K562 (cell line): ENCODE measurements around the gene ATG13. TPM values are rescaled to one million over a fixed set of nuclear protein-coding genes. Genes with fewer than 3 reads are reported as not detected.
A peak's percentile ranks its signal among the peaks of the same experiment; 100 is the strongest.

Experiments
- BMI1 ChIP-seq: fragments of 150-350 bp; IDR thresholded peaks from 2 replicates; pipeline ENCODE4 v1.6.1; 2014; ENCODE audit warnings: low read length
- BRD9 ChIP-seq: fragments of 450-650 bp; IDR thresholded peaks from 2 replicates; pipeline ENCODE4 v1.6.1; 2018; ENCODE audit warnings: low read depth; ENCODE audit not compliant: partially characterized antibody
- CBFA2T2 ChIP-seq: fragments of 450-650 bp; conservative IDR thresholded peaks from 2 replicates; pipeline ENCODE4 v1.6.1; 2017; ENCODE audit warnings: mild to moderate bottlenecking
- CLOCK ChIP-seq: fragments of 250-450 bp; sonication (Bioruptor Pico); IDR thresholded peaks from 2 replicates; pipeline ENCODE4 v1.4.0; 2020; ENCODE audit warnings: mild to moderate bottlenecking, moderate library complexity, borderline replicate concordance
- FOXA1 ChIP-seq: fragments of 450-650 bp; IDR thresholded peaks from 2 replicates; pipeline ENCODE4 v1.6.1; 2016; ENCODE audit warnings: mild to moderate bottlenecking, borderline replicate concordance
- JUND ChIP-seq, 2 experiments: IDR thresholded peaks; 2 replicates in 1 of 2; 3 replicates in 1 of 2; pipeline ENCODE4 v1.6.1; 2011; ENCODE audit warnings: borderline replicate concordance in 2 of 2, low read depth in 2 of 2, low read length in 2 of 2, improper control_type of control experiment in 1 of 2, missing biosample characterization in 1 of 2, missing genetic modification characterization in 1 of 2, missing genetic modification reagents in 1 of 2
- MAFG ChIP-seq: fragments of 450-650 bp; conservative IDR thresholded peaks from 2 replicates; pipeline ENCODE4 v1.6.1; 2016; ENCODE audit warnings: missing genetic modification characterization, missing compliant biosample characterization
- NBN ChIP-seq: fragments of 450-650 bp; IDR thresholded peaks from 2 replicates; pipeline ENCODE4 v1.6.1; 2016; ENCODE audit warnings: low read depth, mild to moderate bottlenecking
- PCBP1 ChIP-seq: fragments of 200-400 bp; formaldehyde crosslinking; IDR thresholded peaks from 2 replicates; pipeline ENCODE4 v1.6.1; 2018; ENCODE audit warnings: mild to moderate bottlenecking, low read depth, low read length; ENCODE audit not compliant: poor library complexity, severe bottlenecking
- SIX5 ChIP-seq, 2 experiments: IDR thresholded peaks; 2 replicates each; pipeline ENCODE4 v1.6.1; 2011; ENCODE audit warnings: low read length in 2 of 2, borderline replicate concordance in 1 of 2, low read depth in 1 of 2, mild to moderate bottlenecking in 1 of 2, moderate library complexity in 1 of 2; ENCODE audit not compliant: insufficient read depth in 1 of 2
- SLC30A9 ChIP-seq: fragments of 250-450 bp; sonication (Bioruptor Pico); IDR thresholded peaks from 2 replicates; pipeline ENCODE4 v1.8.0; 2022; ENCODE audit warnings: mild to moderate bottlenecking, moderate library complexity
- ZBTB5 ChIP-seq: fragments of 450-650 bp; IDR thresholded peaks from 2 replicates; pipeline ENCODE4 v1.6.1; 2017; ENCODE audit warnings: antibody characterized with exemption
- ZC3H11A ChIP-seq: IDR thresholded peaks from 2 replicates; pipeline ENCODE4 v1.6.1; 2012; ENCODE audit warnings: low read depth, low read length, improper control_type of control experiment
- ZC3H8 ChIP-seq: fragments of 450-650 bp; IDR thresholded peaks from 2 replicates; pipeline ENCODE4 v1.6.1; 2017
- ZNF511 ChIP-seq: sonication (generic); formaldehyde crosslinking; IDR thresholded peaks from 2 replicates; pipeline ENCODE4 v1.8.0; 2022; ENCODE audit warnings: mild to moderate bottlenecking, missing genetic modification reagents
- ZNF699 ChIP-seq: fragments of 250-450 bp; sonication (Bioruptor Pico); IDR thresholded peaks from 2 replicates; pipeline ENCODE4 v1.8.0; 2021; ENCODE audit warnings: mild to moderate bottlenecking, moderate library complexity; ENCODE audit not compliant: insufficient replicate concordance
- ZNF77 ChIP-seq: fragments of 250-450 bp; sonication (Bioruptor Pico); IDR thresholded peaks from 2 replicates; pipeline ENCODE4 v1.5.0; 2020
- polyA plus RNA-seq, 8 experiments: library from polyadenylated mRNA; depleted of rRNA in 4 of 8; stranded (reverse) in 5 of 8; unstranded in 3 of 8; fragments of >200 nt; fragmentation: Nextera tagmentation in 2 of 8; fragmentation: Illumina TruSeq in 1 of 8; extraction: Ambion mirVana in 2 of 8; extraction: Trizol in 1 of 8; gene quantifications; 2 replicates each; pipeline versions ENCODE4 v1.2.1 to v1.2.3, GENCODE V29; 2011 to 2014; ENCODE audit warnings: inconsistent platforms in 1 of 8, missing spikeins in 1 of 8
- total RNA-seq, 7 experiments: library from RNA; depleted of rRNA in 6 of 7; stranded (reverse); fragments of >200 nt in 6 of 7; fragmentation: Illumina TruSeq in 2 of 7; extraction: Trizol in 2 of 7; gene quantifications; 2 replicates each; pipeline versions ENCODE4 v1.2.1 to v1.2.3, GENCODE V29; 2011 to 2021; ENCODE audit warnings: low replicate concordance in 1 of 7
- TF ChIP-seq, protein P1 (sequence below): fragments of 450-650 bp; IDR thresholded peaks from 2 replicates; pipeline ENCODE4 v1.6.1; 2016; ENCODE audit warnings: antibody characterized with exemption
- TF ChIP-seq, protein P2 (sequence below), 2 experiments: fragments of 450-650 bp in 1 of 2; sonication (generic) in 1 of 2; formaldehyde crosslinking in 1 of 2; IDR thresholded peaks in 1 of 2; conservative IDR thresholded peaks in 1 of 2; 2 replicates each; pipeline versions ENCODE4 v1.6.1 to v1.8.1; 2016 to 2023; ENCODE audit warnings: mild to moderate bottlenecking in 2 of 2, moderate library complexity in 2 of 2, inconsistent platforms in 1 of 2, missing genetic modification reagents in 1 of 2

Gene ATG13
- total and polyA plus RNA-seq, 9 of the 15 experiments (the other 6 are each of a cell fraction or from before 2014, with no cell fraction given), result 13.1 to 61.5 (median 36.5) TPM

GRCh38 chr11:46617134-46617971 lies at the start of gene ATG13, which contains the start of gene HARBI1 (continued):
- TF ChIP-seq ZNF511 (CRISPR knock-in tag) (peak; percentile 60), CBFA2T2 (no peak), MAFG (tag) (no peak), BRD9 (peak; percentile 93), FOXA1 (no peak), ZNF77 (CRISPR knock-in tag) (no peak), ZNF699 (CRISPR knock-in tag) (no peak), NBN (0 out of 2 replicates have a peak, but pooled peaks have one; percentile 42), PCBP1 (no peak), SLC30A9 (CRISPR knock-in tag) (no peak), JUND (IDR thresholded peaks at IDR 0.05; ENCODE audit: borderline replicate concordance, low read depth, low read length) (no peak; the same call in 1 of the 2 replicates), JUND (tag; IDR thresholded peaks at IDR 0.05; ENCODE audit: borderline replicate concordance, low read depth, low read length) (peak; percentile 7; the same call in 1 of the 3 replicates), SIX5 (IDR thresholded peaks at IDR 0.05; ENCODE audit: borderline replicate concordance in 1 of 2, insufficient read depth in 1 of 2, low read depth in 1 of 2, low read length in 2 of 2) (no peak), ZBTB5 (peak; percentile 93), BMI1 (no peak), ZC3H11A (no peak), ZC3H8 (no peak), CLOCK (CRISPR knock-in tag) (no peak)
- TF ChIP-seq, protein P1, sequence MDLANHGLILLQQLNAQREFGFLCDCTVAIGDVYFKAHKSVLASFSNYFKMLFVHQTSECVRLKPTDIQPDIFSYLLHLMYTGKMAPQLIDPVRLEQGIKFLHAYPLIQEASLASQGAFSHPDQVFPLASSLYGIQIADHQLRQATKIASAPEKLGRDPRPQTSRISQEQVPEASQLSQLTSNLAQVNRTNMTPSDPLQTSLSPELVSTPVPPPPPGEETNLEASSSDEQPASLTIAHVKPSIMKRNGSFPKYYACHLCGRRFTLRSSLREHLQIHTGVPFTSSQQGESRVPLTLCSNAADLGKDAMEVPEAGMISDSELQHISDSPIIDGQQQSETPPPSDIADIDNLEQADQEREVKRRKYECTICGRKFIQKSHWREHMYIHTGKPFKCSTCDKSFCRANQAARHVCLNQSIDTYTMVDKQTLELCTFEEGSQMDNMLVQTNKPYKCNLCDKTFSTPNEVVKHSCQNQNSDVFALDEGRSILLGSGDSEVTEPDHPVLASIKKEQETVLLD, result no peak
- TF ChIP-seq, protein P2, sequence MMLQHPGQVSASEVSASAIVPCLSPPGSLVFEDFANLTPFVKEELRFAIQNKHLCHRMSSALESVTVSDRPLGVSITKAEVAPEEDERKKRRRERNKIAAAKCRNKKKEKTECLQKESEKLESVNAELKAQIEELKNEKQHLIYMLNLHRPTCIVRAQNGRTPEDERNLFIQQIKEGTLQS (IDR thresholded peaks at IDR 0.05), result no peak; the same call in 1 of the 2 replicates
- TF ChIP-seq, protein P2 (CRISPR knock-in tag; conservative IDR thresholded peaks at IDR 0.05), result no peak
